Body of pancreas (tissue), 4 donors: ENCODE data around the gene ATG4C. TPM values are rescaled to one million over a fixed set of nuclear protein-coding genes. Genes with fewer than 3 reads are reported as not detected.
A peak's percentile ranks its signal among the peaks of the same experiment; 100 is the strongest.
"Not testable (repeated sequence)": the region's sequence is repeated elsewhere in the genome, so short reads cannot be mapped to it uniquely, and the experiment has no call there.

Experiments
- ATAC-seq: fragments of 150-250 bp; one replicate; pipeline ENCODE4 v1.9.1; 2016
- DNase-seq, 4 donors: peaks; one replicate each; pipeline ENCODE4 v3.0.0-alpha.2; 2019
- H3K27ac ChIP-seq, 4 donors: fragments of 200-600 bp; sonication (generic); 1 replicate in 3 of 4; 2 replicates in 1 of 4; pipeline versions ENCODE4 v1.5.1 to v1.6.1; 2016 to 2019; ENCODE audit warnings: mild to moderate bottlenecking in 1 of 4, mixed read lengths in 1 of 4, moderate library complexity in 1 of 4
- H3K27me3 ChIP-seq, 2 donors: fragments of 200-600 bp; sonication (generic); one replicate each; pipeline ENCODE4 v1.6.0; 2016; ENCODE audit warnings: mild to moderate bottlenecking in 1 of 2
- H3K36me3 ChIP-seq, 2 donors: fragments of 200-600 bp; sonication (generic); replicated peaks in 1 of 2; 2 replicates each; pipeline ENCODE4 v1.5.1; 2016; ENCODE audit warnings: low read depth in 2 of 2; ENCODE audit not compliant: insufficient read depth in 1 of 2
- H3K4me1 ChIP-seq: fragments of 200-600 bp; sonication (generic); one replicate; pipeline ENCODE4 v1.6.0; 2016
- H3K4me3 ChIP-seq, 2 donors: fragments of 200-600 bp; sonication (generic); 1 replicate in 1 of 2; 2 replicates in 1 of 2; pipeline ENCODE4 v1.5.1; 2016 to 2019
- H3K9me3 ChIP-seq, 3 donors: fragments of 200-600 bp; sonication (generic); 1 replicate in 2 of 3; 2 replicates in 1 of 3; pipeline ENCODE4 v1.5.1; 2016
- CTCF ChIP-seq, 7 experiments: fragments of 450-650 bp in 4 of 7; fragments of 200-600 bp in 3 of 7; sonication (generic) in 3 of 7; IDR thresholded peaks; one replicate each; pipeline ENCODE4 v1.5.1; 2016 to 2019; ENCODE audit warnings: antibody characterized with exemption in 7 of 7
- POLR2A ChIP-seq, 3 donors: fragments of 450-650 bp; IDR thresholded peaks; one replicate each; pipeline ENCODE4 v1.6.1; 2016; ENCODE audit warnings: antibody characterized with exemption in 3 of 3, mild to moderate bottlenecking in 2 of 3
- WGBS, 2 donors: methylation state at CpG; one replicate each; pipeline ENCODE4 v1.1.5; 2017; 5-methylcytosine and 5-hydroxymethylcytosine counted together
- intact Hi-C: fragments of 100-400 bp; cut with DNase I; formaldehyde crosslinking; loops from one replicate; pipeline ENCODE4 v1.15.1; 2023
- total RNA-seq, 2 donors: library from RNA; depleted of rRNA; stranded (reverse); fragments of >200 nt; gene quantifications; one replicate each; pipeline ENCODE4 v1.1.0, GENCODE V29; 2016

ATG4C gene
- total RNA-seq, result 1 to 10 TPM; 2.3 to 4.9 TPM

- H3K9me3 ChIP-seq, result no peaks in the 10 kb centered on the region
Observed at GRCh38 chr1:62783736-62784508, at the start of gene ATG4C. Gene ATG4C, plus strand, starts transcription at chr1:62784132. Its CDS starts 19,655 bp downstream, at chr1:62803787.

GRCh38 chr1:62735491-62736171 lies 48.3 kb upstream of the ATG4C start:
- H3K27me3 ChIP-seq, result no peaks in the 10 kb centered on the region
- H3K4me1 ChIP-seq, result peaks cover 12% of the 10 kb centered on the region
- H3K36me3 ChIP-seq, result no peaks in the 10 kb centered on the region
- DNase-seq, result no peak
- no peak overlapping the region for H3K27ac ChIP-seq
- intact Hi-C loops, result no loop called here
- H3K9me3 ChIP-seq, result no peaks in the 10 kb centered on the region
- no peak for ATAC-seq
- no peak overlapping the region for H3K4me3 ChIP-seq
- 68 to 88% methylated on average over 3 of the region's 3 CpGs for WGBS, 2 donors
- TF ChIP-seq CTCF (IDR thresholded peaks at IDR 0.05), result no peak

More at GRCh38 chr1:62783736-62784508, at the start of gene ATG4C:
- WGBS, 2 donors, result 0% methylated on average over 30 to 38 of the region's 38 CpGs
- no peaks in the 10 kb centered on the region for H3K27me3 ChIP-seq
- H3K4me3 ChIP-seq, result peak within 1 kb of the TSS; percentile 59 to 63
- ATAC-seq (peak; percentile 98), DNase-seq (peak; percentile 95 to 98 (median 96))
- intact Hi-C loops, result no loop called here
- peak within 1 kb of the TSS; percentile 88 to 95 (median 93) for H3K27ac ChIP-seq
- H3K4me1 ChIP-seq, result peaks cover 11% of the 10 kb centered on the region
- peak; percentile 58 to 97 (median 93) for TF ChIP-seq POLR2A (IDR thresholded peaks at IDR 0.05)
- peak in 2 of 7 experiments; percentile 43 to 46 for TF ChIP-seq CTCF (IDR thresholded peaks at IDR 0.05)
- no peaks in the 10 kb centered on the region for H3K36me3 ChIP-seq

DNA sequence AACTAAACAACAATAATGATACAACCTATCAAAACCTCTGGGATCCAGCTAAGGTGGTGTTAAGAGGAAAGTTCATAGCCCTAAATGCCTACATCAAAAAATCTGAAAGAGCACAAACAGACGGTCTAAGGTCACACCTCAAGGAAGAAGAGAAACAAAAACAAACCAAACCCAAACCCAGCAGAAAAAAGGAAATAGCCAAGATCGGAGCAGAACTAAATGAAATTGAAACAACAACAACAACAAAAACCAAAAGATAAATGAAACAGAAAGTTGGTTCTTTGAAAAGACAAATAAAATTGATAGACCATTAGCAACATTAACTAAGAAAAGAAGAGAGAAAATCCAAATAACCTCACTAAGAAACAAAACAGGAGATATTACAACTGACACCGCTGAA lies 43.2 kb upstream of the ATG4C start:
- intact Hi-C loops, result loop anchor here (10.0 kb wide), 1 partner anchor 206 kb away; no protein-coding TSS in a partner anchor
- not testable (repeated sequence) for H3K4me3 ChIP-seq, H3K4me1 ChIP-seq, DNase-seq, H3K9me3 ChIP-seq, H3K36me3 ChIP-seq, H3K27ac ChIP-seq, H3K27me3 ChIP-seq, ATAC-seq
- WGBS, 2 donors, result 84 to 89% methylated on average over 3 of the region's 3 CpGs

GRCh38 chr1:62744611-62745577 lies 39.0 kb upstream of the ATG4C start:
- 35 to 48% methylated on average over 3 of the region's 3 CpGs for WGBS, 2 donors
- intact Hi-C loops, result loop anchor here (10.0 kb wide), 1 partner anchor 210 kb away; no protein-coding TSS in a partner anchor
- no peak for TF ChIP-seq CTCF (IDR thresholded peaks at IDR 0.05)
- TF ChIP-seq POLR2A (IDR thresholded peaks at IDR 0.05), result no peak
- Histone ChIP-seq H3K27me3 (no peaks in the 10 kb centered on the region), H3K36me3 (no peaks in the 10 kb centered on the region), H3K4me1 (no peaks in the 10 kb centered on the region), H3K4me3 (no peak overlapping the region), H3K9me3 (no peaks in the 10 kb centered on the region), H3K27ac (no peak overlapping the region)
- ATAC-seq, result no peak
- no peak for DNase-seq
